ENCODE data around the gene DDN. TPM values are rescaled to one million over a fixed set of nuclear protein-coding genes. Genes with fewer than 3 reads are reported as not detected.

Gene DDN
- total and polyA plus RNA-seq, 9 of the 15 experiments (the other 6 are each of a cell fraction or from before 2014, with no cell fraction given): 0.03 to 3.6 (median 1.6) TPM

- in situ Hi-C loops (cut with MboI): no loop called here
- FAIRE-seq: no peak
- BruUV-seq (replicated peaks): no TSS peak
- WGBS (ENCODE audit: insufficient coverage, low coverage, missing lambda C conversion rate): 43% methylated on average over 4 of the region's 6 CpGs
- intact Hi-C loops (cut with micrococcal nuclease): no loop called here
- Histone ChIP-seq H3K9me3 (replicated peaks; ENCODE audit: control insufficient read depth, insufficient read depth, low read depth, low read length) (no peaks in the 10 kb centered on the region), H2AFZ (ENCODE audit: low read depth, low read length) (no peak overlapping the region), H3K27ac (ENCODE audit: extremely low read depth, low read depth, low read length) (no peak overlapping the region), H3K4me3 (no peak overlapping the region), H3K79me2 (ENCODE audit: control insufficient read depth, insufficient read depth, low read length) (peaks cover 25% of the 10 kb centered on the region), H3K9ac (ENCODE audit: insufficient read depth in 1 of 2, low read depth in 2 of 2, low read length in 2 of 2) (no peak overlapping the region; a peak in 1 of 4 replicates), H3K27me3 (ENCODE audit: control insufficient read depth in 2 of 2, insufficient read depth in 2 of 2, low read length in 2 of 2) (no peaks in the 10 kb centered on the region), H3K36me3 (ENCODE audit: control insufficient read depth, insufficient read depth, low read length) (peaks cover 60% of the 10 kb centered on the region), H3K4me2 (ENCODE audit: insufficient read depth, low read length) (no peak overlapping the region), H3K9me1 (ENCODE audit: control insufficient read depth, insufficient read depth, low read length) (no peaks in the 10 kb centered on the region), H4K20me1 (replicated peaks; ENCODE audit: control insufficient read depth, insufficient read depth, low read length) (no peaks in the 10 kb centered on the region), H3K4me1 (replicated peaks in 1 of 2; ENCODE audit: control insufficient read depth in 2 of 2, insufficient read depth in 2 of 2, low read length in 2 of 2) (peaks cover 34 to 36% of the 10 kb centered on the region in 2 experiments)
- ChIA-PET CTCF (ENCODE audit: low intra/inter-chr PET ratio) (no interaction called here), POLR2A (interaction anchor here (0.8 to 6.8 kb wide), 7 partner anchors 8 to 110 kb away, joined by 3 to 78 read pairs (median 5); partner anchors contain the start of genes DDN and TUBA1B)
- DNase-seq (ENCODE audit: extremely low read depth in 1 of 4, low spot score in 3 of 4): no peak
- TF ChIP-seq MEF2A (IDR thresholded peaks at IDR 0.05; ENCODE audit: control insufficient read depth, low read depth, low read length) (no peak), ZNF212 (CRISPR knock-in tag; IDR thresholded peaks at IDR 0.05) (no peak), ELK1 (CRISPR knock-in tag; IDR thresholded peaks at IDR 0.05) (no peak), ETV1 (tag; conservative IDR thresholded peaks at IDR 0.05; ENCODE audit: low read depth) (no peak), ZNF354B (CRISPR knock-in tag; IDR thresholded peaks at IDR 0.05) (no peak), CHCHD3 (CRISPR knock-in tag; IDR thresholded peaks at IDR 0.05) (no peak), TSHZ1 (CRISPR knock-in tag; IDR thresholded peaks at IDR 0.05) (no peak), NR4A1 (CRISPR knock-in tag; IDR thresholded peaks at IDR 0.05) (no peak), NR4A1 (tag; IDR thresholded peaks at IDR 0.05) (no peak), RBM17 (IDR thresholded peaks at IDR 0.05; ENCODE audit: borderline replicate concordance, low read depth, low read length) (no peak), BRD4 (IDR thresholded peaks at IDR 0.05) (no peak), ZNF785 (CRISPR knock-in tag; IDR thresholded peaks at IDR 0.05) (no peak), ZNF121 (CRISPR knock-in tag; conservative IDR thresholded peaks at IDR 0.05) (no peak), NR0B1 (IDR thresholded peaks at IDR 0.05; ENCODE audit: partially characterized antibody) (no peak)
- ATAC-seq: no peak
Observed at GRCh38 chr12:49020441-49020840, 21.3 kb upstream of the DDN start.

Measured in K562 (cell line).